ENCODE results near the gene NRF1. TPM values are rescaled to one million over a fixed set of nuclear protein-coding genes. Genes with fewer than 3 reads are reported as not detected.

NRF1 gene
- total RNA-seq, 2 donors from 2014 or later: 15.6 to 21.7 TPM

GRCh38 chr7:129803546-129804081, 192.1 kb downstream of the NRF1 start:
- H3K9me3 Mint-ChIP-seq: no peaks in the 10 kb centered on the region
- H3K27ac Mint-ChIP-seq: peak overlapping the region in 1 of 2 donors; percentile 18
- no peaks in the 10 kb centered on the region for H3K36me3 Mint-ChIP-seq
- ATAC-seq: no peak
- DNase-seq (ENCODE audit: low spot score in 2 of 2): no peak

DNA sequence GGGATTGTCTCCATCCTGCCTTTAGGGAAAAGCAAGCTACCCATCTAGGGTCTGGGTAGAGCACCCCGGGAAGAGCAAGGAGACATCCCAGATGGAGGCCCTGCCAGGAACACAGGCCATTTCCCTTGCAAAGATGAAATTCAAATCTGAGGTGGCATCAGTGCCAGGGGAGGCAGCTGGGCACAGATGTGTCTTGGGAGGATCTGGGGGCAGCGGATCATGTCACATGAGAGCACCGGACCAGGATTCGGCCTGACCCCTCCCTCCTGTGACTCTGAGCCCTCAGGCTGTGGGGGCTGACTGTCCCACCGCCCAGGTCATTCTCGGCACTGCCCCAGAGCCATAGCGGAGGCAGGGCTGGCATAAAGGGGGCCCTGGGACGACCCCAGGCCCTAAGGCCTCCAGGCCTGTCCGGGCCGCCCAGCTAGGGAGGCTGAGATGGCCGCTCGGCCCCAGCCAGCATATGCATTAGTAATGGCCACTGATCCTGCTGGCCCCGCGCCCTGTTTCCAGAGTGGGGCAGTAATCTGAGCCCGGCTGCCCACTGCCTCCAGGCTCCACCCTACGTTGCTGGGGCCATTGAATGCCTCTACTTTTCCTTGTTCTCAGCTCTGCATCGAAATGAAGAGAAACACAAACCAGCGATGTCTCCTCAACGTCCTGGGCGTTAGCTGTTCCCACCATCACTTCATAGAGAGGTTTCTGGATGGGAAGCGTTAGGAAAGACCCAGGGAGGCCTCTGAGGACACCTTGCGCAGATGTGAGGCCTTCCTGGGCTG, 192.8 kb downstream of the NRF1 start:
- H3K9me3 Mint-ChIP-seq: no peaks in the 10 kb centered on the region
- no peaks in the 10 kb centered on the region for H3K36me3 Mint-ChIP-seq
- DNase-seq (ENCODE audit: low spot score in 2 of 2) (no peak), ATAC-seq (no peak)
- no peak overlapping the region for H3K27ac Mint-ChIP-seq

DNA sequence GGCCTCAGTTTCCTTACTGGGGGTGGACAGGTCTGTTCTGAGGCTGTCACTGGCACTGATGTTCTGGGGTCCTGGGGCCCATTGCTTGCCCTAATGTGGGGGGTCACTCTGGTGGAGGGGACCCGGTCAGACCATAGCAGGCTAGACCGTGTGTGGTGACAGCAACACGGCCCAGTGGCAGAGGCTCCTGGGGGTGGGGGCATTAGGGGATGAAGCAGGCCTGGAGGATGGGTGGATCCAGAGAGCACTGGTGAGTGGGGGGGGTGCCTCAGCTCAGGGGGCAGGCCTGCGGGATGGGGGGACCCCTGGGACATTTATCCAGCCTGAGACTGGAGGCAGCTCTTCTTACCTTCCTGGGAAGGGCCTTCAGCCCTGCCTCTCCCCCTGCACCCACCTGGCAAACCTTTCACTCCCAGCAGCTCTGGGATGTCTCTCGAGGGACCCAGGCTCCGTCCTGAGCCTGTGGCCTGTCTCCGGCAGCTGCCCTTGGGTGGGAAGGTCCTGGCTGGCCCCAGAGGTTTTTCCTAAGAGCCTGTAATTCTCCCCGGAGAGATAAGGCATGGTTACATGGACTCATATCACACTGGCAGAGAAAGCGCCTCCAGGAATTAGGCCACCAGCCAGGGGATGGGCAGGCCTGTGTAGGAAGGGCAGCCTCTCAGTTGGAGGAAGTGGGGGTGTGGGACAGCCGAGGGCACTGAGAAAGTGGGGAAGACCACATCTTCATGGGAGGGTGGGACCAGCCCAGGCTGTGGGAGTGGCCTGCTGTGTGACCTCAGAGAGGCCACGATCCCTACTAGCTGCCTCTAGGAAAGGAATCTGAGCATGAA, 193.6 kb downstream of the NRF1 start:
- ATAC-seq (no peak), DNase-seq (ENCODE audit: low spot score in 2 of 2) (no peak)
- no peak overlapping the region for H3K27ac Mint-ChIP-seq
- H3K36me3 Mint-ChIP-seq: no peaks in the 10 kb centered on the region
- no peaks in the 10 kb centered on the region for H3K9me3 Mint-ChIP-seq

Other genes with a start within 250 kb of the NRF1 start
- 100 to 1,000 TPM in 1 of 2 donors, 10 to 100 TPM in 1; 49.2 to 120 TPM for gene STRIP2, start 177.3 kb upstream of the NRF1 start, total RNA-seq
- gene SMKR1, start 109.2 kb upstream of the NRF1 start, total RNA-seq: 1 to 10 TPM; 1.0 to 1.7 TPM

Measured in activated naive CD4-positive, alpha-beta T cell treated with anti-CD3 and anti-CD28 coated beads, Interleukin-2, amount 50 U/mL, for 72 hours (primary cell).